Ectodermal cell (in vitro differentiated cells): ENCODE data around the gene LHFPL6.
A peak's percentile ranks its signal among the peaks of the same experiment; 100 is the strongest.

ENCODE experiments used
- H3K27ac ChIP-seq: 2 replicates; pipeline ENCODE4 v1.7.0; 2013; ENCODE audit warnings: mild to moderate bottlenecking, low read depth, low read length; ENCODE audit not compliant: insufficient read depth, poor library complexity, severe bottlenecking
- H3K27me3 ChIP-seq: 2 replicates; pipeline ENCODE4 v1.7.0; 2013; ENCODE audit warnings: mild to moderate bottlenecking, low read length; ENCODE audit not compliant: insufficient read depth, control insufficient read depth, poor library complexity, severe bottlenecking
- H3K36me3 ChIP-seq: one replicate; pipeline ENCODE4 v1.7.0; 2013; ENCODE audit warnings: low read length; ENCODE audit not compliant: control insufficient read depth, insufficient read depth
- H3K4me1 ChIP-seq: one replicate; pipeline ENCODE4 v1.7.0; 2013; ENCODE audit warnings: low read length; ENCODE audit not compliant: control insufficient read depth, insufficient read depth
- H3K4me3 ChIP-seq: 2 replicates; pipeline ENCODE4 v1.7.0; 2013; ENCODE audit warnings: low read depth, low read length, control low read depth; ENCODE audit not compliant: insufficient read depth
- H3K9me3 ChIP-seq: 2 replicates; pipeline ENCODE4 v1.7.0; 2013; ENCODE audit warnings: mild to moderate bottlenecking, low read length, moderate library complexity; ENCODE audit not compliant: control insufficient read depth
- WGBS, 2 experiments: methylation state at CpG; one replicate each; pipeline ENCODE4 v1.1.7; 2013; ENCODE audit warnings: missing lambda C conversion rate in 2 of 2; 5-methylcytosine and 5-hydroxymethylcytosine counted together

Gene LHFPL6

DNA sequence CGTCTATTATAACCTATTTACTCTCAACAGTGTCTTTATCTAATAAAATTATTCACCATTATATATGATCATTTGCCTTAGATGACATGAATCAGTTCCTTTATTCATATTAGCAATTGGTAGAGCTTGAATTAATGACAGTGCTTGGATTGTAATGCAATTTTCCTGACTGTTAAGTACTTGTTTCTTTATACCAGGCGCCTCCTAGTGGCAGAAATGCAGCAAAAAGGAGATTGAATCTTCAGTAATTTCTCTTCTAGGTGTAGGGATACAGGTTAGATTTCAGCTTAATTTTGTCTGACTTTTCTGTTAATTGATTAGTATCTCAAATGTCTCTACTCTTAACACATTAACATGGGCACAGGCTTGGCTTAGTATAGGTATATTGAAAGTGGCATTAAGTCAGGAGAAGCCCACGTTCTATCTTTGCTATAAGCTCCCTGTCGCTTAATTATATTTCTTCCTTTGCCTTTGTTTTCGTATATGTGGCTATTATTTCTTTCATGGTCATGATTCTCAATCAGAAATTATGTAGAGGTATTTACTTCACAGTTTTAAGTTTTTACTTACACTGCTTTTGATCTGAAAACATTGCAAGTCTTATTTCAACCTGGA, 9.1 kb upstream of the LHFPL6 start:
- no peaks in the 10 kb centered on the region for H3K4me1 ChIP-seq
- H3K27me3 ChIP-seq = no peaks in the 10 kb centered on the region
- WGBS, 2 experiments = 49 to 74% methylated on average over 3 to 5 of the region's 5 CpGs
- no peak overlapping the region for H3K27ac ChIP-seq
- no peak overlapping the region for H3K4me3 ChIP-seq
- H3K9me3 ChIP-seq = no peaks in the 10 kb centered on the region
- no peaks in the 10 kb centered on the region for H3K36me3 ChIP-seq

GRCh38 chr13:39607876-39608275, 4.9 kb upstream of the LHFPL6 start:
- Histone ChIP-seq H3K36me3 (no peaks in the 10 kb centered on the region), H3K4me1 (no peaks in the 10 kb centered on the region), H3K9me3 (no peaks in the 10 kb centered on the region), H3K27ac (no peak overlapping the region), H3K4me3 (no peak overlapping the region), H3K27me3 (peaks cover 9% of the 10 kb centered on the region)
- WGBS, 2 experiments = 92 to 93% methylated on average over 4 of the region's 4 CpGs

GRCh38 chr13:39605677-39606320, 2.8 kb upstream of the LHFPL6 start:
- peaks cover 19% of the 10 kb centered on the region for H3K27me3 ChIP-seq
- H3K4me1 ChIP-seq = peaks cover 8% of the 10 kb centered on the region
- H3K9me3 ChIP-seq = no peaks in the 10 kb centered on the region
- H3K27ac ChIP-seq = no peak overlapping the region
- WGBS, 2 experiments = 88 to 100% methylated on average over 2 of the region's 3 CpGs
- no peak overlapping the region for H3K4me3 ChIP-seq
- no peaks in the 10 kb centered on the region for H3K36me3 ChIP-seq

DNA sequence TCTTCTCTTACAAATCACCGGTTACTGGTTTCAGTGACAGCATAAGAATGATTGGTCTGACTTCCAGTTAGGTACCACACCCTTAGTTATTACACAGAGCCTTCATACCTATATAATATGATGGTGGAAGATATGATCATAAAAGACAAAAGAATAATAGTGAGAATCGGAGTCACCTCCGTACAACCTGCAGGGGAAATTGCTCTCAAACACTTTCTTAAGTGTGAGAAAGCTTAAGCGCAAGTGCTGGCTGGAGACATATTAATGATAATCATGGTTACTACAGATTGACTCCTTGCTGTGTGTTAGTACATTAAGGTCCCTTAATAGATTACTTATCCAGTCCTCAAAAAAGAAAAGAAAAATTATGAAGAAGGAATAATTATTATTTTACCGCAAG, 1.8 kb upstream of the LHFPL6 start:
- Histone ChIP-seq H3K4me3 (no peak overlapping the region), H3K27me3 (peaks cover 19% of the 10 kb centered on the region), H3K27ac (no peak overlapping the region), H3K36me3 (no peaks in the 10 kb centered on the region), H3K9me3 (no peaks in the 10 kb centered on the region), H3K4me1 (peaks cover 11% of the 10 kb centered on the region)
- 66 to 89% methylated on average over 3 to 4 of the region's 5 CpGs for WGBS, 2 experiments

DNA sequence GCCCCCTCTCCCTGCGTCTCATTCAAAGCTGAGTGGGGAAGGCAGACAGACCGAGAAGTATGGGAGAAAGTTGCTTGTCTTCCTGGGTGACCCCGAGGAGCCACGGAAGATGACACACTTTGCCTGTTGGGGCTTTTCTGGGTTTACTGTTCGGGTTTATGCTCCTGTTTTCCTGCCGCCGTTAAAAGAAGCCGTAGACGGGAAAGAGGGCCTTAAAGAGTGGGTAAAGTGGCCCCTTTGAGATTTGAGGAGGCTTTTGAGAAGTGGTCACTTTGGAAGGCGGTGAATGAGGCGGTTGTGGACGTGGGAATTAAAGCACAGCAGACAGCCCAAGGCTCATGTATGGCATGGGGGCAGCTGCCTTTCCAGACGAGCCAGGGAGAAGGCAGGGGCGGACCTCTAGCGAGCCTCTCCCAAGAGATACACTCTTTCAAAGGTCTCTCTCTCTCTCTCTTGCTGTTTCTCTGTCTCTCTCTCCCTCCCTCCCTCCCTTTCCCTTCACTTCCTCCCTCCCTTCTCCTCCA, 493 bp upstream of the LHFPL6 start:
- WGBS, 2 experiments = 1 to 2% methylated on average over 14 to 15 of the region's 15 CpGs

GRCh38 chr13:39602277-39602613, 748 bp downstream of the LHFPL6 start:
- no peaks in the 10 kb centered on the region for H3K9me3 ChIP-seq
- WGBS, 2 experiments = 2 to 3% methylated on average over 11 of the region's 11 CpGs
- H3K27me3 ChIP-seq = peaks cover 19% of the 10 kb centered on the region
- no peaks in the 10 kb centered on the region for H3K36me3 ChIP-seq
- H3K4me1 ChIP-seq = peaks cover 11% of the 10 kb centered on the region
- H3K4me3 ChIP-seq = peak overlapping the region; percentile 67
- no peak overlapping the region for H3K27ac ChIP-seq

More for the DNA sequence above, 493 bp upstream of the LHFPL6 start:
- Histone ChIP-seq H3K9me3 (no peaks in the 10 kb centered on the region), H3K36me3 (no peaks in the 10 kb centered on the region), H3K4me1 (peaks cover 11% of the 10 kb centered on the region), H3K27me3 (peaks cover 19% of the 10 kb centered on the region), H3K27ac (no peak overlapping the region), H3K4me3 (peak overlapping the region; percentile 67)

DNA sequence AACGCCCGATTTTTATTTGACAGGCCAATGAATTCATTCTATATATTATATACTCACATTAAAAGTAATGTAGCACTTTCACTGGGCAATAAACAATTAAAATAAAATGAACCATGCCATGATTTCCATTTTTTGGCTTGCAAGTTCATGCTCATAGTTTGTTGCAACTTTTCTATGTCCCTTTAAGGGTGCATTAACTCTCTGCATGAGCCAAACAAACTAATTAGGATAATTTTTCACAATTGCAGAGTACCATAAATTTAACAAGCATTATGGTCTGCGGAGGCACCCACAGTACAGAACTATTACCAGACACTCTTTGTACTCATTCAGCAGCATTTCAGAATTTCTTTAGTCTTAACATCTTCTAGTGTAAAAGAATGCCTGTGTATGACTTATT, 1.4 kb downstream of the LHFPL6 start:
- H3K4me3 ChIP-seq = peak overlapping the region; percentile 67
- no peak overlapping the region for H3K27ac ChIP-seq
- no peaks in the 10 kb centered on the region for H3K9me3 ChIP-seq
- H3K4me1 ChIP-seq = peaks cover 11% of the 10 kb centered on the region
- H3K27me3 ChIP-seq = peaks cover 19% of the 10 kb centered on the region
- no peaks in the 10 kb centered on the region for H3K36me3 ChIP-seq
- WGBS, 2 experiments = 88 to 94% methylated on average over 3 of the region's 3 CpGs

DNA sequence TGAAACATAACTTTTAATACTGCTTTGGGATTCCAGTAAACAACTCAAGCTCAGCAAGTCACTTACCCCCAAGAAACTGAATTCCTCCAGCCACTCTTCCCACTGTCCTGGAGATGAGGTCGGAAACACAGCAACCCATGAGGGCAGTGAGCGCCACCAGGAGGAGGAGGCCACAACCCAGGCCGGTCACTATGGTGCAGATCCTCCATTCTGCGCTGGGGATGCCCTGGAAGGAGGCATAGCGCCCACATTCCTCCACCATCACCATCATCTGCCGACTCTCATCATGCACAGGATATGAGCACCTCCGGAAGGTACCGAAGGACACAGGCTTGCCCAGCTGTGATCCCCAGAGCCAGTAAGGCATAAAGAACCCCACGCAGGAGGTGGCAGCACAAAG, 2.2 kb downstream of the LHFPL6 start:
- Histone ChIP-seq H3K36me3 (no peaks in the 10 kb centered on the region), H3K4me1 (peaks cover 11% of the 10 kb centered on the region), H3K27ac (no peak overlapping the region), H3K9me3 (no peaks in the 10 kb centered on the region), H3K27me3 (peaks cover 19% of the 10 kb centered on the region), H3K4me3 (no peak overlapping the region)
- WGBS, 2 experiments = 58% methylated on average over 9 of the region's 9 CpGs

GRCh38 chr13:39599842-39600241, 3.2 kb downstream of the LHFPL6 start:
- Histone ChIP-seq H3K27me3 (peaks cover 19% of the 10 kb centered on the region), H3K36me3 (no peaks in the 10 kb centered on the region), H3K27ac (no peak overlapping the region), H3K9me3 (no peaks in the 10 kb centered on the region), H3K4me3 (no peak overlapping the region), H3K4me1 (peaks cover 11% of the 10 kb centered on the region)
- WGBS, 2 experiments = 100% methylated on average over 1 of the region's 1 CpG

DNA sequence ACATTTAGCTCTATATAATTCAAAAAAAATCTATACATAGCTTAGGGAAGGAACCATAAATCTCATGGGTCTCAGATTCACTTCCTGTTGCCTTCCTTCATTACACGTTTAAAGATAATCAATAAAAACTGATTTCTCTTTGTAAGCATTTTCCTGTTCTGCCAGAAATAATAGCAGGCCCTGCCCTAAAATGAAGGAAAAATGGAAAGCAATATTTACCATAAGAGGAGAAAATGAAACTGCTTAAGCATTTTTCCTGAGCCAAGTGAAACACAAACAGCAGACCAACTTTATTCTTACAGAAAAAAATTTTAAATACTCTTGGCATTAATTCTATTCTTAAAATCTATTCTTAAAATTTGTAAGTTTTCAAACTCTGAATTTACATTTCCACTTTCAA, 4.0 kb downstream of the LHFPL6 start:
- Histone ChIP-seq H3K27me3 (peaks cover 10% of the 10 kb centered on the region), H3K4me3 (no peak overlapping the region), H3K4me1 (peaks cover 11% of the 10 kb centered on the region), H3K27ac (no peak overlapping the region), H3K36me3 (no peaks in the 10 kb centered on the region), H3K9me3 (no peaks in the 10 kb centered on the region)
- WGBS, 2 experiments = 71 to 86% methylated on average over 1 of the region's 1 CpG
